MM.1S (cell line): ENCODE measurements around the gene BOC.

Source experiments
- DNase-seq: peaks from one replicate; pipeline ENCODE4 v3.0.0-alpha.2; 2015
- H2AFZ ChIP-seq: fragments of 300-600 bp; sonication (generic); 2 replicates; pipeline ENCODE4 v1.6.0; 2016; ENCODE audit warnings: antibody characterized with exemption, low read length
- H3F3A ChIP-seq: fragments of 300-600 bp; sonication (generic); 2 replicates; pipeline ENCODE4 v1.6.1; 2016; ENCODE audit warnings: mild to moderate bottlenecking, antibody characterized with exemption, low read length, moderate library complexity, mixed read lengths; ENCODE audit not compliant: insufficient read depth
- H3K27ac ChIP-seq: fragments of 300-600 bp; sonication (generic); 2 replicates; pipeline ENCODE4 v1.5.1; 2016; ENCODE audit warnings: mild to moderate bottlenecking, low read length
- H3K27me3 ChIP-seq: fragments of 300-600 bp; sonication (generic); replicated peaks from 2 replicates; pipeline ENCODE4 v1.6.0; 2016; ENCODE audit warnings: low read length; ENCODE audit not compliant: insufficient read depth
- H3K36me3 ChIP-seq: fragments of 300-600 bp; sonication (generic); replicated peaks from 2 replicates; pipeline ENCODE4 v1.6.1; 2016; ENCODE audit warnings: mild to moderate bottlenecking, low read length, mixed read lengths; ENCODE audit not compliant: insufficient read depth
- H3K4me1 ChIP-seq: fragments of 300-600 bp; sonication (generic); 2 replicates; pipeline ENCODE4 v1.6.1; 2016; ENCODE audit warnings: low read length, mixed read lengths
- H3K4me2 ChIP-seq: fragments of 300-600 bp; sonication (generic); 2 replicates; pipeline ENCODE4 v1.6.0; 2016; ENCODE audit warnings: low read depth, low read length
- H3K4me3 ChIP-seq: fragments of 300-600 bp; sonication (generic); 2 replicates; pipeline ENCODE4 v1.5.1; 2016; ENCODE audit warnings: low read length, mixed read lengths
- H3K79me2 ChIP-seq: fragments of 300-600 bp; sonication (generic); 2 replicates; pipeline ENCODE4 v1.6.1; 2016; ENCODE audit warnings: mixed run types, low read length, mixed read lengths
- H3K9ac ChIP-seq: fragments of 300-600 bp; sonication (generic); 2 replicates; pipeline ENCODE4 v1.6.1; 2016; ENCODE audit warnings: low read length, mixed read lengths
- H3K9me2 ChIP-seq: fragments of 300-600 bp; sonication (generic); replicated peaks from 2 replicates; pipeline ENCODE4 v1.6.1; 2016; ENCODE audit warnings: mild to moderate bottlenecking, low read length, mixed read lengths; ENCODE audit not compliant: insufficient read depth
- H3K9me3 ChIP-seq: fragments of 300-600 bp; sonication (generic); replicated peaks from 2 replicates; pipeline ENCODE4 v1.6.1; 2016; ENCODE audit warnings: mild to moderate bottlenecking, low read length, mixed read lengths; ENCODE audit not compliant: insufficient read depth
- H4K20me1 ChIP-seq: fragments of 300-600 bp; sonication (generic); 2 replicates; pipeline ENCODE4 v1.6.1; 2016; ENCODE audit warnings: mild to moderate bottlenecking, low read length, moderate library complexity, mixed read lengths; ENCODE audit not compliant: insufficient read depth
- EZH2 ChIP-seq: fragments of 300-600 bp; sonication (generic); optimal IDR thresholded peaks from 2 replicates; pipeline ENCODE3; 2017; ENCODE audit warnings: low read depth, mild to moderate bottlenecking, antibody characterized with exemption, low read length, mixed read lengths
- EZH2phosphoT487 ChIP-seq: fragments of 300-600 bp; sonication (generic); IDR thresholded peaks from 2 replicates; pipeline ENCODE4 v1.6.1; 2018; ENCODE audit warnings: antibody characterized with exemption, low read length
- TF ChIP-seq, protein P1 (sequence below): fragments of 300-600 bp; sonication (generic); IDR thresholded peaks from 2 replicates; pipeline ENCODE4 v1.5.1; 2016; ENCODE audit warnings: antibody characterized with exemption, low read length, mixed read lengths

Gene BOC

GRCh38 chr3:113220721-113221120 lies 9.4 kb downstream of the BOC start:
- TF ChIP-seq EZH2 = no peak
- TF ChIP-seq EZH2phosphoT487 = no peak
- TF ChIP-seq, protein P1, sequence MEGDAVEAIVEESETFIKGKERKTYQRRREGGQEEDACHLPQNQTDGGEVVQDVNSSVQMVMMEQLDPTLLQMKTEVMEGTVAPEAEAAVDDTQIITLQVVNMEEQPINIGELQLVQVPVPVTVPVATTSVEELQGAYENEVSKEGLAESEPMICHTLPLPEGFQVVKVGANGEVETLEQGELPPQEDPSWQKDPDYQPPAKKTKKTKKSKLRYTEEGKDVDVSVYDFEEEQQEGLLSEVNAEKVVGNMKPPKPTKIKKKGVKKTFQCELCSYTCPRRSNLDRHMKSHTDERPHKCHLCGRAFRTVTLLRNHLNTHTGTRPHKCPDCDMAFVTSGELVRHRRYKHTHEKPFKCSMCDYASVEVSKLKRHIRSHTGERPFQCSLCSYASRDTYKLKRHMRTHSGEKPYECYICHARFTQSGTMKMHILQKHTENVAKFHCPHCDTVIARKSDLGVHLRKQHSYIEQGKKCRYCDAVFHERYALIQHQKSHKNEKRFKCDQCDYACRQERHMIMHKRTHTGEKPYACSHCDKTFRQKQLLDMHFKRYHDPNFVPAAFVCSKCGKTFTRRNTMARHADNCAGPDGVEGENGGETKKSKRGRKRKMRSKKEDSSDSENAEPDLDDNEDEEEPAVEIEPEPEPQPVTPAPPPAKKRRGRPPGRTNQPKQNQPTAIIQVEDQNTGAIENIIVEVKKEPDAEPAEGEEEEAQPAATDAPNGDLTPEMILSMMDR = no peak
- H3K9me3 ChIP-seq = no peaks in the 10 kb centered on the region
- DNase-seq = no peak
- no peak overlapping the region for H3K27ac ChIP-seq
- H3K9me2 ChIP-seq = no peaks in the 10 kb centered on the region
- no peak overlapping the region for H3K9ac ChIP-seq
- H3K36me3 ChIP-seq = no peaks in the 10 kb centered on the region
- H3K4me1 ChIP-seq = 0 out of 2 replicates have a peak, but pooled peaks cover 7% of the 10 kb centered on the region
- no peaks in the 10 kb centered on the region for H3F3A ChIP-seq
- no peaks in the 10 kb centered on the region for H3K27me3 ChIP-seq
- no peak overlapping the region for H3K4me3 ChIP-seq
- no peak overlapping the region for H2AFZ ChIP-seq
- H3K79me2 ChIP-seq = no peaks in the 10 kb centered on the region
- no peaks in the 10 kb centered on the region for H4K20me1 ChIP-seq
- no peak overlapping the region for H3K4me2 ChIP-seq

- Histone ChIP-seq H4K20me1 (no peaks in the 10 kb centered on the region), H3K9me3 (no peaks in the 10 kb centered on the region), H3F3A (no peaks in the 10 kb centered on the region), H3K27ac (no peak overlapping the region), H3K9me2 (no peaks in the 10 kb centered on the region), H3K36me3 (no peaks in the 10 kb centered on the region), H3K4me3 (no peak overlapping the region), H3K4me2 (no peak overlapping the region), H3K27me3 (no peaks in the 10 kb centered on the region), H3K9ac (no peak overlapping the region), H3K4me1 (0 out of 2 replicates have a peak, but pooled peaks cover 7% of the 10 kb centered on the region), H3K79me2 (no peaks in the 10 kb centered on the region), H2AFZ (no peak overlapping the region)
- DNase-seq = no peak
- TF ChIP-seq EZH2 = no peak
- TF ChIP-seq, protein P1 = no peak
- no peak for TF ChIP-seq EZH2phosphoT487
These were observed 10.4 kb downstream of the BOC start for GRCh38 chr3:113221721-113222257.

DNA sequence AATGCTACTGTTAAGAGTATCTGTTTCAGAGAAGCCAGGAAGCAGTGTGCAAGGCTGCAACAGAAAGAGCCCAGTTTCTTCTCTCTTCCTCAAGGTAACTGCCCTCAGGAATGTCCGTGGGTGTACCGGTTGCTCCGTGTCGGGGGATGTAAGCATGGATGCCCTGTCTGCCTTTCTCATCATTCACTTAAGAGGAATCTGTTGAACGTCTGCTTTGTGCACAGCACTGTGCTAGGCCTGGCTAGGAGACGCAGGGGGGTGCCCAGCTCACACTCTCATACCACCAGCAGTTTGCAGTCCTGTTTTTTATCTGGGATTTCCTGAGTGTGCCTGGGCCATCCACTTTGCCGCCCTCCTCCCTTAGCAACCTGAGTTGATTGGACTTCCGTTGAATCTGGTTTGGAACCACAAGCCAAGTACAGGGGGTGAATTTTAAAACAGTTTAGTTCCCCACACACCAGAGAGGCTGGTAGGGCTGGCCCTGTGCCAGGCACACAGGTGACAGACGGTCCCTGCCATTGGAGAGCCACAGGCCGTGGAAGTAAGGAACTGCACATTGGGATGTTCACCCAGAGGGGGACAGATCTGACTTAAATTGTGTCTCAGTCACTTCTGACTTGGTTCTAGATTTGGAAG lies 11.2 kb downstream of the BOC start:
- Histone ChIP-seq H3K9ac (no peak overlapping the region), H3K79me2 (no peaks in the 10 kb centered on the region), H3K27me3 (no peaks in the 10 kb centered on the region), H3K4me3 (no peak overlapping the region), H3F3A (no peaks in the 10 kb centered on the region), H3K27ac (no peak overlapping the region), H3K9me2 (no peaks in the 10 kb centered on the region), H3K36me3 (no peaks in the 10 kb centered on the region), H4K20me1 (no peaks in the 10 kb centered on the region), H3K4me1 (0 out of 2 replicates have a peak, but pooled peaks cover 7% of the 10 kb centered on the region), H2AFZ (no peak overlapping the region), H3K4me2 (no peak overlapping the region), H3K9me3 (no peaks in the 10 kb centered on the region)
- no peak for DNase-seq
- TF ChIP-seq, protein P1 = no peak
- TF ChIP-seq EZH2phosphoT487 (no peak), EZH2 (no peak)
